Stromal cell of bone marrow (primary cell): Measurements from ENCODE around the gene MYOZ1.
A peak's percentile ranks its signal among the peaks of the same experiment; 100 is the strongest.
"Not testable (repeated sequence)": the region's sequence is repeated elsewhere in the genome, so short reads cannot be mapped to it uniquely, and the experiment has no call there.

Experiments
- DNase-seq: peaks from one replicate; pipeline ENCODE4 v3.0.0-alpha.2; 2012; ENCODE audit warnings: low read depth

MYOZ1 gene

GRCh38 chr10:73647211-73647874, 6.1 kb upstream of the MYOZ1 start:
- peak; percentile 4 for DNase-seq

- no peak for DNase-seq
Observed at GRCh38 chr10:73646598-73647041, 5.3 kb upstream of the MYOZ1 start.

GRCh38 chr10:73645251-73645650, 4.0 kb upstream of the MYOZ1 start:
- no peak for DNase-seq

- DNase-seq, result no peak
Observed at GRCh38 chr10:73644767-73645166, 3.5 kb upstream of the MYOZ1 start.

GRCh38 chr10:73644015-73644743, 2.9 kb upstream of the MYOZ1 start:
- peak; percentile 51 for DNase-seq

- no peak for DNase-seq
Observed at GRCh38 chr10:73643362-73643761, 2.1 kb upstream of the MYOZ1 start.

- DNase-seq, result no peak
Observed at GRCh38 chr10:73639286-73639685, 2.0 kb downstream of the MYOZ1 start.

GRCh38 chr10:73635781-73636180, 5.5 kb downstream of the MYOZ1 start:
- DNase-seq, result no peak

- no peak for DNase-seq
Observed at GRCh38 chr10:73634421-73634820, 6.9 kb downstream of the MYOZ1 start.

GRCh38 chr10:73629165-73629564, 12.1 kb downstream of the MYOZ1 start:
- DNase-seq, result no peak

- DNase-seq, result no peak
Observed at GRCh38 chr10:73628405-73628804, 12.9 kb downstream of the MYOZ1 start.

- no peak for DNase-seq
Observed at GRCh38 chr10:73627300-73627699, 14.0 kb downstream of the MYOZ1 start.

GRCh38 chr10:73625884-73626752, 15.2 kb downstream of the MYOZ1 start:
- peak; percentile 98 for DNase-seq

GRCh38 chr10:73625004-73625883, 16.0 kb downstream of the MYOZ1 start:
- peak; percentile 7 for DNase-seq

GRCh38 chr10:73623056-73623455, 18.2 kb downstream of the MYOZ1 start:
- no peak for DNase-seq

- DNase-seq, result not testable (repeated sequence)
Observed at GRCh38 chr10:73620974-73621373, 20.3 kb downstream of the MYOZ1 start.

GRCh38 chr10:73617143-73617542, 24.1 kb downstream of the MYOZ1 start:
- DNase-seq, result not testable (repeated sequence)

- no peak for DNase-seq
Observed at GRCh38 chr10:73614720-73615119, 26.6 kb downstream of the MYOZ1 start.

- no peak for DNase-seq
Observed at GRCh38 chr10:73609116-73609515, 32.2 kb downstream of the MYOZ1 start.

GRCh38 chr10:73601486-73601921, 39.8 kb downstream of the MYOZ1 start:
- no peak for DNase-seq

- no peak for DNase-seq
Observed at GRCh38 chr10:73597346-73597745, 43.9 kb downstream of the MYOZ1 start.

GRCh38 chr10:73593812-73594211, 47.5 kb downstream of the MYOZ1 start:
- DNase-seq, result no peak
